Fibroblast of the conjunctiva (primary cell): Measurements from ENCODE around the gene RBM42.
"Not testable (repeated sequence)": the region's sequence is repeated elsewhere in the genome, so short reads cannot be mapped to it uniquely, and the experiment has no call there.

Source experiments
- DNase-seq: peaks from one replicate; pipeline ENCODE4 v3.0.0-alpha.2; 2010; ENCODE audit warnings: low read depth

The RBM42 gene

GRCh38 chr19:35628565-35629331 is at the start of gene RBM42:
RBM42 (plus strand) TSS chr19:35629036; CDS start chr19:35629154, 118 bp downstream.
- peak; percentile 98 for DNase-seq

GRCh38 chr19:35582760-35583159 is 46.1 kb upstream of the RBM42 start:
- DNase-seq = no peak

GRCh38 chr19:35585848-35586247 is 43.0 kb upstream of the RBM42 start, which contains the start of gene PMIS2:
PMIS2 (plus strand) TSS chr19:35586173; CDS start chr19:35586260, 87 bp downstream.
- DNase-seq = no peak

- no peak for DNase-seq
Measured at GRCh38 chr19:35587321-35587720, 41.5 kb upstream of the RBM42 start.

GRCh38 chr19:35590875-35591274 is 38.0 kb upstream of the RBM42 start:
- no peak for DNase-seq

GRCh38 chr19:35592226-35592625 is 36.6 kb upstream of the RBM42 start:
- DNase-seq = peak; percentile 35

- not testable (repeated sequence) for DNase-seq
Measured at GRCh38 chr19:35595026-35595425, 33.8 kb upstream of the RBM42 start.

GRCh38 chr19:35595928-35596327 is 32.9 kb upstream of the RBM42 start:
- no peak for DNase-seq

GRCh38 chr19:35596366-35596999 is 32.4 kb upstream of the RBM42 start:
- DNase-seq = no peak

- no peak for DNase-seq
Measured at GRCh38 chr19:35601971-35602370, 26.9 kb upstream of the RBM42 start.

GRCh38 chr19:35604436-35604835 is 24.4 kb upstream of the RBM42 start:
- DNase-seq = not testable (repeated sequence)

- not testable (repeated sequence) for DNase-seq
Measured at GRCh38 chr19:35607170-35607569, 21.7 kb upstream of the RBM42 start.

- DNase-seq = no peak
Measured at GRCh38 chr19:35607661-35608060, 21.2 kb upstream of the RBM42 start.

GRCh38 chr19:35608251-35608650 is 20.6 kb upstream of the RBM42 start:
- no peak for DNase-seq

- no peak for DNase-seq
Measured at GRCh38 chr19:35609851-35610353, 18.9 kb upstream of the RBM42 start.

- DNase-seq = no peak
Measured at GRCh38 chr19:35612224-35612558, 16.6 kb upstream of the RBM42 start.

- peak; percentile 81 for DNase-seq
Measured at GRCh38 chr19:35612559-35613321, 16.1 kb upstream of the RBM42 start, which contains the start of gene HAUS5. HAUS5 (plus strand) TSS chr19:35612735; CDS start chr19:35612795, 60 bp downstream.

GRCh38 chr19:35613574-35613973 is 15.3 kb upstream of the RBM42 start:
- no peak for DNase-seq

- no peak for DNase-seq
Measured at GRCh38 chr19:35615036-35615435, 13.8 kb upstream of the RBM42 start.

GRCh38 chr19:35618857-35619256 is 10.0 kb upstream of the RBM42 start:
- no peak for DNase-seq

GRCh38 chr19:35619290-35619923 is 9.4 kb upstream of the RBM42 start:
- DNase-seq = no peak

GRCh38 chr19:35620001-35620400 is 8.8 kb upstream of the RBM42 start:
- no peak for DNase-seq
